Epithelial cell of prostate (primary cell): ENCODE data around the gene ST3GAL5.
"Not testable (repeated sequence)": the region's sequence is repeated elsewhere in the genome, so short reads cannot be mapped to it uniquely, and the experiment has no call there.

Source experiments
- DNase-seq: peaks from one replicate; pipeline ENCODE4 v3.0.0-alpha.2; 2011; ENCODE audit warnings: low read depth, low spot score
- H3K27ac ChIP-seq: fragments of 450-650 bp; 2 replicates; pipeline ENCODE4 v1.5.1; 2017; ENCODE audit warnings: mild to moderate bottlenecking

The ST3GAL5 gene

GRCh38 chr2:85894554-85895278 is 5.9 kb upstream of the ST3GAL5 start:
- DNase-seq: not testable (repeated sequence)
- H3K27ac ChIP-seq: peak overlapping the region; percentile 93

GRCh38 chr2:85893428-85894258 is 4.9 kb upstream of the ST3GAL5 start:
- DNase-seq: peak; percentile 65

GRCh38 chr2:85892216-85892944 is 3.6 kb upstream of the ST3GAL5 start:
- H3K27ac ChIP-seq: peak overlapping the region; percentile 93
- no peak for DNase-seq

More at GRCh38 chr2:85893428-85894258, 4.9 kb upstream of the ST3GAL5 start:
- peak overlapping the region; percentile 93 for H3K27ac ChIP-seq

- no peak for DNase-seq
- H3K27ac ChIP-seq: no peak overlapping the region
Observed at GRCh38 chr2:85890522-85891176, 1.9 kb upstream of the ST3GAL5 start.

GRCh38 chr2:85889627-85890281 is 964 bp upstream of the ST3GAL5 start:
- no peak for DNase-seq
- H3K27ac ChIP-seq: peak overlapping the region; percentile 52

GRCh38 chr2:85888020-85888683 is 638 bp downstream of the ST3GAL5 start:
- DNase-seq: no peak
- peak overlapping the region; percentile 52 for H3K27ac ChIP-seq

- no peak for DNase-seq
- H3K27ac ChIP-seq: no peak overlapping the region
Observed at GRCh38 chr2:85887566-85888019, 1.2 kb downstream of the ST3GAL5 start.

GRCh38 chr2:85886590-85886989 is 2.2 kb downstream of the ST3GAL5 start:
- peak; percentile 62 for DNase-seq
- H3K27ac ChIP-seq: no peak overlapping the region

- no peak for DNase-seq
- H3K27ac ChIP-seq: no peak overlapping the region
Observed at GRCh38 chr2:85886141-85886540, 2.6 kb downstream of the ST3GAL5 start.

GRCh38 chr2:85881781-85882180 is 7.0 kb downstream of the ST3GAL5 start:
- not testable (repeated sequence) for H3K27ac ChIP-seq, DNase-seq

- DNase-seq, H3K27ac ChIP-seq: not testable (repeated sequence)
Observed at GRCh38 chr2:85880716-85881328, 8.0 kb downstream of the ST3GAL5 start.

GRCh38 chr2:85878719-85879370 is 9.9 kb downstream of the ST3GAL5 start:
- H3K27ac ChIP-seq: no peak overlapping the region
- DNase-seq: no peak

GRCh38 chr2:85875350-85876050 is 13.3 kb downstream of the ST3GAL5 start:
- DNase-seq: no peak
- H3K27ac ChIP-seq: no peak overlapping the region

GRCh38 chr2:85873679-85874078 is 15.1 kb downstream of the ST3GAL5 start:
- no peak for DNase-seq
- no peak overlapping the region for H3K27ac ChIP-seq

GRCh38 chr2:85872536-85873161 is 16.1 kb downstream of the ST3GAL5 start:
- DNase-seq: no peak
- no peak overlapping the region for H3K27ac ChIP-seq

- no peak overlapping the region for H3K27ac ChIP-seq
- no peak for DNase-seq
Observed at GRCh38 chr2:85871494-85872164, 17.2 kb downstream of the ST3GAL5 start.

- H3K27ac ChIP-seq: no peak overlapping the region
- no peak for DNase-seq
Observed at GRCh38 chr2:85868822-85869221, 20.0 kb downstream of the ST3GAL5 start.
